Measurements from ENCODE around the gene NFKBIZ.

Gene NFKBIZ

GRCh38 chr3:101827211-101828174 is 21.8 kb upstream of the NFKBIZ start:
- DNase-seq: peak; percentile 78

GRCh38 chr3:101828276-101828675 is 21.0 kb upstream of the NFKBIZ start:
- peak; percentile 40 for DNase-seq

DNA sequence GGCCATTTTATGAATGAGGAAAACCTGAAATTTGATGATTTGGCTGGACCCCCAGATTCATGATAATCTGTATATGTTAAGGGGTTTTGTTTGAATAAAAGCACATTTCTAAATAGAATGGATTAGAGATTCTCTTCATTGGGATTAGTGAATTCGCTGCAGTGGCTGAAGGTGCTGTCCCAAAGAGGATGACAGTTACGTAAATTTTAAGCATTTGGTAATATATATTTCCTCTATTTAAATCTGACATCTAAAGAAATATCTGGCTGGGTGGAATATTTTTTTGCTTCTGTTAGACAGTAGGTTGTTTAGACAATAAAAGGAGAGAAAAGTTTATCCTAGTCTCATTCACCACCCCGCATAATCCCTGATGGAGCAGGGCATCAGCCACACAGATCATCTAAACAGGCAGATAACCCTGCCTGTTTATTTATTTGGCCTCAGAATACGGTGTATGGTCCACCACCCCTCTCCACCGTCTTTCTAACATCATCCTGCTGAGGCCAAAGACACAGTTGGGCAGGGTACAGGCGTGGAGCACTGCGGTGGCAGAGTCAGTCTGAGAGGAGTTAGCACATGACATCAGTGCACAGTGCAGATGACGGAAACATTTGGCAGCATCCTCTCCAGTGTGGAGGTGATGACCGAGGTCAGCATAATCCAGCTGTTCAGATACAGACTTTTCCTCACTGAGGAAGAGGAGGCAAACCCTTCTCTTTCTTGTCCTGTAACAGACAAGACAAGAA is 20.4 kb upstream of the NFKBIZ start:
- peak; percentile 44 for DNase-seq

- no peak for DNase-seq
Measured at GRCh38 chr3:101829437-101829830, 19.9 kb upstream of the NFKBIZ start.

DNA sequence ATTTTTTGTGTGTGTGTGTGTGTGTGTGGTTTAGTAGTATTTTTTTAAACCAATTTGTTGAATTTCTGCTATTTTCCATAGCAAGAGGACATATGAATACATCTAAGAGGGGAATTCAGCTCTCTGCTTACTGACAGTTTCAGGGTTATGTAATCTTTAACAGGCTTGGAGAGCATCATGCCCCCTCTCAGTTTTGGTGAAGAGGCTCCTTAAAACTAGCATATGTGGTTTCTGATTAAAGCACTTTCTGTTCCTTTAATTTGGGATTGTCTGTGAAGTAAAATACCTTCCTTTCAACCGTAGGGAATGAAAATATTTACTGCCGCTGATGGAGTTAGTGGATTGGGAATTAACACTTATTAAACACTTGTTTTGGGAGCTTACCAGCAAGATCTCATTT is 19.4 kb upstream of the NFKBIZ start:
- DNase-seq: no peak

DNA sequence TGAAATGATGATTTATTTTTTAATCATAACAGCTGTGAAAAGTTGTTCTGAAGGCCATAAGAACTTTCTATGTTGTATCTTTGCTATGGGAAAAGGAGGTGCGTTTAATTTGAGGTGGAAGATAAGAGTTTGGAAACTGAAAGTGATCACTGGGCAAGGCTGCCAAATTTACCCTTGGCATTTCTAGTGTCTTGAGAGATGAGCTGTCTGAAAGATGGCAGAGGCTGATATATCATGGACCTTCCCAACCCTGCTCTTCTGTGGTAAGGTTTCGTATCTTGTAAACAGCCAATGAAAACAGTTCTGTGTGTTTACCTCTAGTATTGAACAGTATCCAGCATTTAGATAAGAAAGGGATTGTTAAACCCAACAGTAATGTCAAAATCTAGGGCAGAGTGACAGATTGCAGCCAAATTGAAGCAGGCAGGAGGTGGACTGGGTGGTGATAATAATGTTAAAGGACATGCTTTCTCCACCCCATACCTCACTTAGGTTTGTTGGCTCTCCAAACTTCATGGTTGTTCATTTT is 15.8 kb upstream of the NFKBIZ start:
- DNase-seq: no peak

- DNase-seq: no peak
Measured at GRCh38 chr3:101835676-101836075, 13.6 kb upstream of the NFKBIZ start.

- no peak for DNase-seq
Measured at GRCh38 chr3:101836160-101836559, 13.2 kb upstream of the NFKBIZ start.

DNA sequence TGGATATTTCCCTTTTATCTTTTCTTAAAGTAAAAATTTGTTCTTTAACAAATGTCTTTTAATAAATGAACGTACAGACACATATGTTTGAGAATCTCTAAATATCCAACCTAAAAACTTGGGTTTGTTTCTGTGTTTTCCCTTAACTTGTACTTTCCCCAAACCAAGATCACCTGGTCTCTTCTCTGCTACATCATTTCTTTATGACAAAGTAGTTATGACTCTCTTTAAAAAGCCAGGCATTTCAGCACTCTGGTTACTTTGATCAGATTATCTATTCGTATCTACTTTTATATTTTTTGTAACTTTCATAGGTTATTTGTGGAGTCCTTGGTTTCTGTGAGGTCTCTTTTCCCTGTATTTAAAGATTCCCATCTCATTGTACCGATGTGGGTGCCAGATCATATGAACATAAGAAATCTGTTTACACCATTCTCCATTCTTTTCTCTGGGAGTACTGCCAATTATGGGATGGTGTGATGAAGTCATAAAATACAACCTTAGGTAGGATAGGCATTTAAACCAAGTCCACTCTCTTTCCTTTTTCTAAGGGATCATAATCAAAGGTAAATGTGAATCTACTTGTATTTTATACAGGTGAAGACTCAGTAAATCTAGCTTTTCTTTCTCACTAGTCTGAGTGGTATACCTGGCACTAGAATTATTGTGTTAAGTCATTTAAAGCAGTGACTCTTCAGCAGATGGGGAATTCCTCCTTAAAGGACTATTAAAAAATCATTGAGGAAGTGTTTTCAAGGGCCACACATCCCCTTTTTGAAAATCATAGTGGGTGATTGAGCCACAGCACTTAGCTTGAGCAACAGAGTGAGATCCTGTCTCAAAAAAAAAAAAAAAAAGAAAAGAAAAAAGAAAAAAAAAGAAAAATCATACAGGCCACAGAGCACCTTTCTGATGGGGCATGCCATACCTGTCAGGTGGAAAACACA is 12.4 kb upstream of the NFKBIZ start:
- DNase-seq: peak; percentile 69

DNA sequence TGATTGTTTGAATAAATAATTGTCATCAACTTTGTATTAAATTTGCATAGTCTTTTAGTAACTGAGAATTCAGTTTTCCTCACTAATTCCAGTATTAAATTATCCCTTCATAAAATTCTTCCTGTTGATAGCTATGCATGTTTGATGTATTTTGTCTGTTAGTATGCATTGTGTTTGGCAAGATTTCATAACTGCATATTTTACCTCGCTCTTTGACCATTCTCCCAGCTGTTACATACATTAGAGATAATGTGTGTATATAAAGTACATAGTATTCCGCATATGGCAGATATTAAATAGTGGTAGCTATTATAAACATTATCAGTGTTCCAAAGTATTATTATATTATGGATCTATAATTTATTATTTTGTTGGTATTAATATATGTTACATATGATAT is 10.6 kb upstream of the NFKBIZ start:
- DNase-seq: no peak

GRCh38 chr3:101840066-101840465 is 9.2 kb upstream of the NFKBIZ start:
- no peak for DNase-seq

GRCh38 chr3:101842245-101842934 is 6.9 kb upstream of the NFKBIZ start:
- peak; percentile 77 for DNase-seq

DNA sequence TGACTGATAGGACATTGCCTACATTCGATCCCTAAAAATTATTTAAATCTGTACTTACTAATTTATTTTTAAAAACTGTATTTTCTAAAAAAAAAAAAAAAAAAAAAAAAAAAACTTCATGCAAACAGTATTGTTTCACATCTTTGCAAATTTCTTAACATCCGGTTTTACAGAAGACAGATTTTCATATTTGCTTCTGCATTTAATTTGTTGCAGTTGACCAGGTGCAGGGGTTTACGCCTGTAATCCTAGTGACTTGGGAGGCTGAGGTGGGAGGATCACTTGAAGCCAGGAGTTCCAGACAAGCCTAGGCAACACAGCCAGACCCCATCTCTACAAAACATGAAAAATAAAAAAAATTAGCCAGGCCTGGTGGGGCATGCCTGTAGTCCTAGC is 6.4 kb upstream of the NFKBIZ start:
- no peak for DNase-seq

DNA sequence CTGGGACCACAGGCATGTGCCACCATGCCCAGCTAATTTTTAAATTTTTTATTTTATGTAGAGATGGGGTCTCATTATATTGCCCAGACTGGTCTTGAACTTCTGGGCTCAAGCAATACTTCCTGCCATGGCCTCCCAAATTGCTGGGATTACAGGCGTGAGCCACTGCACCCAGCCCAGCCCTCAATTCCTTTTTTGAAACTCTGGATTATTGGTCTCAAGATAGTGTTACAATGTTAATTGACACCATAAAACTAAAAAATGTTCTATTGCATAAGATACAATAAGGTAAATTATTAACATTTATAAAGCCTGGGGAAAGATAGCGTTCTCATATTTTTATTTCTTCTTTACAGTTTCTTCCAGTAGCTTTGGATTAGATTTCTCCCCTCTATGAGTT is 3.9 kb upstream of the NFKBIZ start:
- no peak for DNase-seq

DNA sequence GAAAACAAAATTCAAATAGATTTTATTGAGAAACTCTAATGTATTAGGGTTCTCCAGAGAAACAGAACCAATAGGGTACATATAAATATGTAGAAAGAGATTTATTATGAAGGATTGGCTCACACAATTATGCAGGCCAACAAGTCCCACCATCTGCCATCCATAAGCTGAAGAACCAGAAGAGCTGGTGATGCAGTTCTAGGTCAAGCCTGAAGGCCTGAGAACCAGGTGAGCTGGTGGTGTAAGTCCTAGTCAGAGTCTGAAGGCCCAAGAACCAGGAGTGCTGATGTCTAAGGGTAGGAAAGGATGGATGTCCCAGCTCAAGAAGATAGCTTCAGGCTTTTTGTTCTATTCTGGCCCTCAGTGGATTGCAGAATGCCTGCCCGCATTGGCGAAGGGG is 2.6 kb upstream of the NFKBIZ start:
- DNase-seq: no peak

DNA sequence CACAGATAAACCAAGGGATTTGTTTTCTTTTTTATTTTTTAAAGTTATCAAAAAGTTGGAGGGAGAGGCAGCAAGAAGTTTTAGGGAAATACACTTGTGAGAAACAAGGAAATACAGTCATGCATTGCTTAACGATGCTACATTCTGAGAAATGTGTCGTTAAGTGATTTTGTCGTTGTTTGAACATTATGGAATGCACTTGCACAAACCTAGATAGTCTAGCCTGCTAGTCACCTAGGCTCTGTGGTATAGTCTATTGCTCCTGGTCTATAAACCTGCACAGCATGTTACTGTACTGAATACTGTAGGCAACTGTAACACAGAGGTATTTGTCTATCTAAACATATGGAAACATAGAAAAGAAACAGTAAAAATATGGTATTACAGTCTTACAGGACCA is 2.0 kb upstream of the NFKBIZ start:
- no peak for DNase-seq

DNA sequence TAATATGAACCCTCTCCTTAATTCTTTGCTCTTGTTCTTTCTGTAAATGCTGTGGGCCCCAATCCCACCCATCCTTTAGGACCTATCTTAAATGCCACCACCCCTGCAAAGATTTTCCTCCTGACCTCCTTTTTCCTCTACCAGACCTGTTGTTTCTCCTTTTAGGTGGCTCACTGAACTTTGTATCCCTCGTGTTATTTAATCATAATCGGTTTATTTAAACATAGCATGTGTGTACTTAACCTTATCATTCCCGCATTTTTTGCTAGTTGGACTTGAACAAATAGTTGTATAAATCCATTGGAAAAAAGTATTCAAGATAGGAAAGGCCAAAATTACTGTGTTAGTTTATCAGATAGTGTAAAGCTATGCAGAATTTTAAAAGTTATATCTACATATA is 988 bp upstream of the NFKBIZ start:
- DNase-seq: no peak

GRCh38 chr3:101849714-101850245 is 466 bp downstream of the NFKBIZ start:
- DNase-seq: peak; percentile 43

DNA sequence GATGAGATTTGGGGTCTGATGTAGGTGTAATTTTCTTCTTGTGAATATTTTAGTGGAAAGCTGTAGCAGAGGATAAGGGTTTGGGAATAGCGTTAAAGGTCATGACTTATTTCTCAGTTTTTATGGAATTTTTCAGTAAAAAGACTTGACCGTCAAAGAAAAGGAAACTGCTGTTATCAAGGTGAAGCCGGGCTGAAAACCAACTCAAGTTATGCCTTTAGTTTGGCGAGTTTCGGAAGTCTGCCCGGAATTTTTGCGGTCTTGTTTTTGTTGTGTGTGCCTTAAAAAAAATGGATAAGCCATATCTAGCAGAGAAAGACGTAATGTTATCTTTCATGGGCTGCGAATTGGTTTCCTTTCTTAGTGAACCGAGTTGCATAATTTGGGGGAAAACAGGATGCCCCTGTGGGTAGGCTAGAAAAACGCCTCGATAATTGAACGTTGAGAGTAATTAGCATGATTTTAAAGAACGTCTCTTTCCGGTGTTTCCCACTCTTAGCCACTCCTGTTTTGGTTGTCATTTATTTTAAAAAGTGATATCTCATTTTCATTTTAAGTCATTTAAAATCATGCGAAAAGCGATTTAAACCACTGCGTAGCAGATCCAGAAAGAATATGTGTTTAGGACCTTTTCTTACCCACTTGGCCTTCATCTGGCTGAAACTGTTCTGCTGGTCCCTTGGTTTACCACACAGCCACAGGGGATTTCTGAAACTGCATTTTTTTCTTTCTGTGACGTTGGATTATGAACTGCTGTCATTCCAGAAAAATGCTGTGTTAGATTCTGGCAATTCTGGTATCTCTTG is 1.1 kb downstream of the NFKBIZ start:
- peak; percentile 86 for DNase-seq

DNA sequence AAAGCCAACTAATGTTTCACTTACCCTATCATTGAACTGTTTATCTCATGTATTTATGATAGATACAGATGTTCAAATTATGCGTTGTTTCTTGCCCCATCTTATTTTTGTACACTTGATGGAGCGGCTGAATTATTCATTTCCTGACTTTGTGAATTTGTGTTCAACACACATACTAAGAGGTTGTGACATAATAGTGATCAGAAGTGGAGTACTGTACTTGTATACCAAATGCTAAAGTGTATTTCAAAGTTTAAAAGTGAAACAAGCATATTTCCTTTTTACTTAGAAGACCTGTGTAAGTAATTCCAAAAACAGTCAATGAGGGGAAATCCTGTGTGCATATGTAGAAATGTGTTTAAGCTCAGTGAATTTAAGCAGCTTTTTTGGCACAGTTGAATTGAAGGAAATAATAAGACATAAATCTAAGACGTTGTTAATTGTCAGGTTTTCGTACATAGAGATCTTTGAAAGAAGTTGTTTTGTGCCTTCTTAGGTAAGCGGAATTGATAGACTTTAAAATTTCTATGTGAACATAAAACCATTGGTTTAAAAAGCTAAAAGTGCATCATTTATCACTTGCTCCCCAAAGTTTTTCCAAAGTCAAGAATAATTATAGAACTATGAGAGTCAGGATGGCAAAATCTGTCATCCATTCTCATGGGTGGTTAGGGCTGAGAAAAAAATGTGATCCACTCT is 1.9 kb downstream of the NFKBIZ start:
- DNase-seq: no peak

All from fibroblast of skin of right biceps (primary cell).